MG63 (cell line): ENCODE data around the gene MESD. TPM values are rescaled to one million over a fixed set of nuclear protein-coding genes. Genes with fewer than 3 reads are reported as not detected.
A peak's percentile ranks its signal among the peaks of the same experiment; 100 is the strongest.

Source experiments
- DNase-seq: peaks from one replicate; pipeline ENCODE4 v3.0.0-alpha.2; 2020
- H3K27me3 ChIP-seq: fragments of 250-450 bp; sonication (Bioruptor Pico); 2 replicates; pipeline ENCODE4 v1.5.1; 2020; ENCODE audit warnings: mild to moderate bottlenecking, moderate library complexity
- H3K36me3 ChIP-seq: fragments of 250-450 bp; sonication (Bioruptor Pico); 2 replicates; pipeline ENCODE4 v1.5.1; 2020; ENCODE audit warnings: mild to moderate bottlenecking, moderate library complexity
- H3K4me3 ChIP-seq: fragments of 250-450 bp; sonication (Bioruptor Pico); 2 replicates; pipeline ENCODE4 v1.5.1; 2020; ENCODE audit warnings: mild to moderate bottlenecking, moderate library complexity
- H3K9me3 ChIP-seq: fragments of 250-450 bp; sonication (Bioruptor Pico); 2 replicates; pipeline ENCODE4 v1.5.1; 2020; ENCODE audit warnings: mild to moderate bottlenecking, moderate library complexity
- total RNA-seq: library from RNA; depleted of rRNA; stranded (reverse); fragments of >200 nt; shearing (Covaris generic); gene quantifications from 2 replicates; pipeline ENCODE4 v1.2.3, GENCODE V29; 2014; ENCODE audit warnings: low replicate concordance

The MESD gene
- total RNA-seq, 1 experiment from 2014 or later = 25.5 TPM

GRCh38 chr15:80939216-80939615 lies 50.4 kb downstream of the MESD start:
- no peak for DNase-seq
- Histone ChIP-seq H3K9me3 (no peaks in the 10 kb centered on the region), H3K36me3 (peaks cover 3% of the 10 kb centered on the region), H3K27me3 (no peaks in the 10 kb centered on the region), H3K4me3 (no peak overlapping the region)

- Histone ChIP-seq H3K27me3 (no peaks in the 10 kb centered on the region), H3K4me3 (no peak overlapping the region), H3K36me3 (peaks cover 7% of the 10 kb centered on the region), H3K9me3 (no peaks in the 10 kb centered on the region)
- no peak for DNase-seq
Observed at GRCh38 chr15:80937718-80938117, 51.9 kb downstream of the MESD start.

- Histone ChIP-seq H3K36me3 (peaks cover 7% of the 10 kb centered on the region), H3K27me3 (no peaks in the 10 kb centered on the region), H3K9me3 (no peaks in the 10 kb centered on the region), H3K4me3 (no peak overlapping the region)
- no peak for DNase-seq
Observed at GRCh38 chr15:80936288-80937078, 53.1 kb downstream of the MESD start.

GRCh38 chr15:80934761-80935221 lies 54.8 kb downstream of the MESD start:
- Histone ChIP-seq H3K4me3 (no peak overlapping the region), H3K27me3 (no peaks in the 10 kb centered on the region), H3K9me3 (no peaks in the 10 kb centered on the region), H3K36me3 (peaks cover 4% of the 10 kb centered on the region)
- peak; percentile 37 for DNase-seq

GRCh38 chr15:80932989-80933388 lies 56.6 kb downstream of the MESD start:
- Histone ChIP-seq H3K36me3 (peaks cover 4% of the 10 kb centered on the region), H3K9me3 (no peaks in the 10 kb centered on the region), H3K27me3 (no peaks in the 10 kb centered on the region), H3K4me3 (no peak overlapping the region)
- DNase-seq = no peak

- Histone ChIP-seq H3K4me3 (no peak overlapping the region), H3K36me3 (peaks cover 4% of the 10 kb centered on the region), H3K9me3 (no peaks in the 10 kb centered on the region), H3K27me3 (no peaks in the 10 kb centered on the region)
- DNase-seq = no peak
Observed at GRCh38 chr15:80932513-80932815, 57.2 kb downstream of the MESD start.

GRCh38 chr15:80931721-80932512 lies 57.7 kb downstream of the MESD start:
- peak; percentile 54 for DNase-seq
- H3K36me3 ChIP-seq = peaks cover 4% of the 10 kb centered on the region
- no peaks in the 10 kb centered on the region for H3K27me3 ChIP-seq
- H3K9me3 ChIP-seq = no peaks in the 10 kb centered on the region
- no peak overlapping the region for H3K4me3 ChIP-seq

GRCh38 chr15:80931191-80931590 lies 58.4 kb downstream of the MESD start:
- no peak for DNase-seq
- Histone ChIP-seq H3K9me3 (no peaks in the 10 kb centered on the region), H3K27me3 (no peaks in the 10 kb centered on the region), H3K36me3 (peaks cover 4% of the 10 kb centered on the region), H3K4me3 (no peak overlapping the region)

GRCh38 chr15:80929689-80930088 lies 59.9 kb downstream of the MESD start:
- H3K9me3 ChIP-seq = no peaks in the 10 kb centered on the region

GRCh38 chr15:80929225-80929624 lies 60.4 kb downstream of the MESD start:
- no peak overlapping the region for H3K4me3 ChIP-seq
- no peaks in the 10 kb centered on the region for H3K9me3 ChIP-seq
- H3K36me3 ChIP-seq = peaks cover 4% of the 10 kb centered on the region
- no peaks in the 10 kb centered on the region for H3K27me3 ChIP-seq
- DNase-seq = peak; percentile 21

More at GRCh38 chr15:80929689-80930088, 59.9 kb downstream of the MESD start:
- Histone ChIP-seq H3K36me3 (peaks cover 4% of the 10 kb centered on the region), H3K27me3 (no peaks in the 10 kb centered on the region), H3K4me3 (no peak overlapping the region)
- no peak for DNase-seq

GRCh38 chr15:80926126-80926525 lies 63.5 kb downstream of the MESD start:
- no peaks in the 10 kb centered on the region for H3K27me3 ChIP-seq
- DNase-seq = no peak
- H3K4me3 ChIP-seq = no peak overlapping the region
- H3K36me3 ChIP-seq = no peaks in the 10 kb centered on the region
- H3K9me3 ChIP-seq = no peaks in the 10 kb centered on the region

GRCh38 chr15:80925597-80926059 lies 64.0 kb downstream of the MESD start:
- DNase-seq = peak; percentile 88
- Histone ChIP-seq H3K9me3 (no peaks in the 10 kb centered on the region), H3K4me3 (no peak overlapping the region), H3K36me3 (no peaks in the 10 kb centered on the region), H3K27me3 (no peaks in the 10 kb centered on the region)

- no peaks in the 10 kb centered on the region for H3K36me3 ChIP-seq
- no peak overlapping the region for H3K4me3 ChIP-seq
- H3K27me3 ChIP-seq = no peaks in the 10 kb centered on the region
- H3K9me3 ChIP-seq = no peaks in the 10 kb centered on the region
- DNase-seq = no peak
Observed at GRCh38 chr15:80924278-80924677, 65.3 kb downstream of the MESD start.

- Histone ChIP-seq H3K4me3 (no peak overlapping the region), H3K27me3 (no peaks in the 10 kb centered on the region), H3K36me3 (no peaks in the 10 kb centered on the region), H3K9me3 (no peaks in the 10 kb centered on the region)
- no peak for DNase-seq
Observed at GRCh38 chr15:80923668-80924067, 66.0 kb downstream of the MESD start.

GRCh38 chr15:80921736-80922410 lies 67.7 kb downstream of the MESD start:
- H3K9me3 ChIP-seq = no peaks in the 10 kb centered on the region
- no peaks in the 10 kb centered on the region for H3K36me3 ChIP-seq
- DNase-seq = no peak
- no peaks in the 10 kb centered on the region for H3K27me3 ChIP-seq
- H3K4me3 ChIP-seq = no peak overlapping the region

- no peak for DNase-seq
Observed at GRCh38 chr15:80920271-80920699, 69.3 kb downstream of the MESD start.

GRCh38 chr15:80918196-80918783 lies 71.3 kb downstream of the MESD start:
- Histone ChIP-seq H3K9me3 (no peaks in the 10 kb centered on the region), H3K4me3 (no peak overlapping the region), H3K36me3 (no peaks in the 10 kb centered on the region), H3K27me3 (no peaks in the 10 kb centered on the region)
- DNase-seq = no peak

More at GRCh38 chr15:80920271-80920699, 69.3 kb downstream of the MESD start:
- no peaks in the 10 kb centered on the region for H3K36me3 ChIP-seq
- H3K9me3 ChIP-seq = no peaks in the 10 kb centered on the region
- no peaks in the 10 kb centered on the region for H3K27me3 ChIP-seq
- H3K4me3 ChIP-seq = no peak overlapping the region
